ENCODE measurements around the gene CCDC81. TPM values are rescaled to one million over a fixed set of nuclear protein-coding genes. Genes with fewer than 3 reads are reported as not detected.

Gene CCDC81
- total RNA-seq, 2 donors from 2014 or later, result 2.0 to 21.4 TPM

GRCh38 chr11:86374069-86374468 lies 618 bp upstream of the CCDC81 start:
- no peaks in the 10 kb centered on the region for H3K9me3 ChIP-seq
- no peaks in the 10 kb centered on the region for H3K27me3 ChIP-seq (replicated peaks; ENCODE audit: insufficient read depth)
- H3K27ac ChIP-seq, result no peak overlapping the region
- ATAC-seq (ENCODE audit: insufficient number of reproducible peaks, low FRiP score, low read depth) (no peak), DNase-seq (ENCODE audit: low spot score) (no peak)
- H3K36me3 ChIP-seq, result no peaks in the 10 kb centered on the region
- no peak for TF ChIP-seq CTCF (IDR thresholded peaks at IDR 0.05)
- H3K4me3 ChIP-seq, result peak overlapping the region; percentile 67
- no peaks in the 10 kb centered on the region for H3K4me1 ChIP-seq (ENCODE audit: control insufficient read depth in 1 of 2, low read depth in 2 of 2)

DNA sequence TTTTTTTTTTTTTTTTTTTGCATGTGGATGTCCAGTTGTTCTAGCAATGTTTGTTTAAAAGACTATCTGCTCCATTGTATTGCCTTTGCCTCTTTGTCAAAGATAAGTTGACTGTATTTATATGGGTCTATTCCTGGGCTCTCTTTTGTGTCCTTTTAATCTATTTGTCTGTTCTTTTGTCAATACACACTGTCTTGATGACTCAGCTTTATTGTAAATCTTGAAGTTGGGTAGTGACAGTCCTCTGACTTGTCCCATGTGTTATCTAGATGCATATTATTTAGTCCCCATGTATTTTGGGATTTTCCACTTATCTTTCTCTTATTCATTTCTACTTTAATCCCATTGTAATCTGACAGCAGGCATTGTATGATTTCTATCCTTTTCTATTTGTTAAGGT lies 3.3 kb downstream of the CCDC81 start:
- ATAC-seq (ENCODE audit: insufficient number of reproducible peaks, low FRiP score, low read depth) (no peak), DNase-seq (ENCODE audit: low spot score) (no peak)
- Histone ChIP-seq H3K4me1 (ENCODE audit: control insufficient read depth in 1 of 2, low read depth in 2 of 2) (no peaks in the 10 kb centered on the region), H3K36me3 (no peaks in the 10 kb centered on the region), H3K27me3 (replicated peaks; ENCODE audit: insufficient read depth) (no peaks in the 10 kb centered on the region), H3K4me3 (no peak overlapping the region), H3K27ac (no peak overlapping the region), H3K9me3 (no peaks in the 10 kb centered on the region)
- no peak for TF ChIP-seq CTCF (IDR thresholded peaks at IDR 0.05)

DNA sequence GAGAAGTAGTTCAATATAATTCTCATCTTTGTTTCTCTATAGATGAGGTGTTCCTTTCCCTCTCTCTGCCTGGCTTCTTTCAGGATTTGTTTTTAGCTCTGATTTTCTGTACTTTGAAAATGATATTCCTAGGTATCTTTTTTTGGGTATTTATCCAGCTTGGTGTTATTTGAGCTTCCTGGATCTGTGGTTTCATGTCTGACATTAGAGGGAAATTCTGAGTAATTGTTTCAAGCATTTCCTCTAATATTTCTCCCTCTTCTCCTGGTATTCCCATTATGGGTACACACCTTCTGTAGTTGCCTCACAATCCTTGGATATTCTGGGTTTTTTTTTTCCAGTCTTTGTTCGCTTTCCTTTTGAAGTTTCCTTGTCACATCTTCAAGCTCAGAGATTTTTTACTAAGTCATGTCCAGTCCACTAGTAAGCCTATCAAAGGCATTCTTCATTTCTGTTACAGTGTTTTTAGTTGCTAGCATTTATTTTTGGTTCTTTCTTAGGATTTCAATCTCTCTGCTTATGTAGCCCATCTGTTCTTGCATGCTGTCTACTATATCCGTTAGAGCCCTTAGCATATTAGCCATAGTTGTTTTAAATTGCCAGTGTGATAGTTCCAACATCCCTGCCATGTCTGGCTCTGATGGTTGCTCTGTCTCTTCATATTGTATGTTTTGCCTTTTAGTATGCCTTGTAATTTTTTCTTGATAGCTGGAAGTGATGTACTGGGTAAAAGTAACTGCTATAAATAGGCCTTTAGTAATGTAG lies 5.8 kb downstream of the CCDC81 start:
- H3K4me1 ChIP-seq (ENCODE audit: control insufficient read depth in 1 of 2, low read depth in 2 of 2), result no peaks in the 10 kb centered on the region
- ATAC-seq (ENCODE audit: insufficient number of reproducible peaks, low FRiP score, low read depth) (no peak), DNase-seq (ENCODE audit: low spot score) (no peak)
- H3K27me3 ChIP-seq (replicated peaks; ENCODE audit: insufficient read depth), result no peaks in the 10 kb centered on the region
- no peak overlapping the region for H3K27ac ChIP-seq
- TF ChIP-seq CTCF (IDR thresholded peaks at IDR 0.05), result no peak
- no peaks in the 10 kb centered on the region for H3K9me3 ChIP-seq
- H3K4me3 ChIP-seq, result no peak overlapping the region
- no peaks in the 10 kb centered on the region for H3K36me3 ChIP-seq

GRCh38 chr11:86383041-86383955 lies 8.6 kb downstream of the CCDC81 start:
- DNase-seq (ENCODE audit: low spot score) (no peak), ATAC-seq (ENCODE audit: insufficient number of reproducible peaks, low FRiP score, low read depth) (no peak)
- Histone ChIP-seq H3K4me3 (no peak overlapping the region), H3K36me3 (no peaks in the 10 kb centered on the region), H3K9me3 (no peaks in the 10 kb centered on the region), H3K27me3 (replicated peaks; ENCODE audit: insufficient read depth) (no peaks in the 10 kb centered on the region), H3K27ac (no peak overlapping the region), H3K4me1 (ENCODE audit: control insufficient read depth in 1 of 2, low read depth in 2 of 2) (no peaks in the 10 kb centered on the region)
- TF ChIP-seq CTCF (IDR thresholded peaks at IDR 0.05), result no peak

- no peak for ATAC-seq (ENCODE audit: insufficient number of reproducible peaks, low FRiP score, low read depth)
- Histone ChIP-seq H3K36me3 (no peaks in the 10 kb centered on the region), H3K9me3 (no peaks in the 10 kb centered on the region), H3K4me1 (ENCODE audit: control insufficient read depth in 1 of 2, low read depth in 2 of 2) (no peaks in the 10 kb centered on the region), H3K4me3 (no peak overlapping the region), H3K27me3 (replicated peaks; ENCODE audit: insufficient read depth) (no peaks in the 10 kb centered on the region), H3K27ac (no peak overlapping the region)
- DNase-seq (ENCODE audit: low spot score), result no peak
- TF ChIP-seq CTCF (IDR thresholded peaks at IDR 0.05), result no peak
Measured at GRCh38 chr11:86386283-86386682, 11.6 kb downstream of the CCDC81 start.
